Endodermal cell (in vitro differentiated cells): ENCODE results near the gene DHH. TPM values are rescaled to one million over a fixed set of nuclear protein-coding genes. Genes with fewer than 3 reads are reported as not detected.

Experiments used
- DNase-seq: peaks from one replicate; pipeline ENCODE4 v3.0.0-alpha.2; 2017
- H3K27ac ChIP-seq: 2 replicates; pipeline ENCODE4 v1.5.1; 2013; ENCODE audit warnings: mild to moderate bottlenecking, low read depth, low read length, moderate library complexity
- H3K27me3 ChIP-seq: 2 replicates; pipeline ENCODE4 v1.6.1; 2013; ENCODE audit warnings: mild to moderate bottlenecking, low read length, moderate library complexity; ENCODE audit not compliant: insufficient read depth, control insufficient read depth, poor library complexity, severe bottlenecking
- H3K36me3 ChIP-seq: 2 replicates; pipeline ENCODE4 v1.7.0; 2013; ENCODE audit warnings: mild to moderate bottlenecking, low read length, moderate library complexity; ENCODE audit not compliant: control insufficient read depth, insufficient read depth
- H3K4me1 ChIP-seq: one replicate; pipeline ENCODE4 v1.7.0; 2013; ENCODE audit warnings: low read length; ENCODE audit not compliant: control insufficient read depth, insufficient read depth
- H3K4me3 ChIP-seq: 2 replicates; pipeline ENCODE4 v1.5.1; 2013; ENCODE audit warnings: mild to moderate bottlenecking, low read length, moderate library complexity
- H3K9ac ChIP-seq: 2 replicates; pipeline ENCODE4 v1.6.1; 2013; ENCODE audit warnings: mild to moderate bottlenecking, low read length, moderate library complexity; ENCODE audit not compliant: poor library complexity, severe bottlenecking; ENCODE audit errors: extremely low read depth
- H3K9me3 ChIP-seq: 2 replicates; pipeline ENCODE4 v1.6.1; 2013; ENCODE audit warnings: mild to moderate bottlenecking, low read length, moderate library complexity; ENCODE audit not compliant: control insufficient read depth
- H3K27ac Mint-ChIP-seq: 2 replicates; pipeline ENCODE4 v1.8.0; 2020; ENCODE audit warnings: mixed read lengths
- H3K27me3 Mint-ChIP-seq: 2 replicates; pipeline ENCODE4 v1.8.0; 2021; ENCODE audit warnings: mild to moderate bottlenecking, mixed read lengths; ENCODE audit not compliant: insufficient read depth
- H3K36me3 Mint-ChIP-seq: 2 replicates; pipeline ENCODE4 v1.8.0; 2020; ENCODE audit warnings: low read depth, mixed read lengths
- H3K4me1 Mint-ChIP-seq: 2 replicates; pipeline ENCODE4 v1.8.0; 2020; ENCODE audit warnings: mixed read lengths
- H3K4me3 Mint-ChIP-seq: 2 replicates; pipeline ENCODE4 v1.8.0; 2020; ENCODE audit warnings: mild to moderate bottlenecking, moderate library complexity, mixed read lengths
- H3K9me3 Mint-ChIP-seq: 2 replicates; pipeline ENCODE4 v1.8.0; 2020; ENCODE audit warnings: mild to moderate bottlenecking, mixed read lengths
- CTCF ChIP-seq: fragments of 200-600 bp; sonication (generic); conservative IDR thresholded peaks from 2 replicates; pipeline ENCODE4 v1.5.0; 2021; ENCODE audit warnings: antibody characterized with exemption, mild to moderate bottlenecking
- WGBS, 2 experiments: methylation state at CpG; one replicate each; pipeline versions ENCODE4 v1.1.5 to v1.1.7; 2013; ENCODE audit warnings: missing lambda C conversion rate in 2 of 2, mixed read lengths in 1 of 2; ENCODE audit not compliant: insufficient coverage in 1 of 2, insufficient read length in 1 of 2; 5-methylcytosine and 5-hydroxymethylcytosine counted together
- total RNA-seq, 2 donors: library from RNA; stranded (reverse); fragmentation: NEBNext Ultra II Directional in 1 of 2; extraction: Animal tissue kit (Norgen Biotek cat#: 25700) in 1 of 2; gene quantifications; 2 replicates in 1 of 2; 3 replicates in 1 of 2; pipeline ENCODE4 v1.2.1, GENCODE V29; 2021

Gene DHH
- total RNA-seq, 2 donors from 2014 or later, result 0.15 to 0.51 TPM

DNA sequence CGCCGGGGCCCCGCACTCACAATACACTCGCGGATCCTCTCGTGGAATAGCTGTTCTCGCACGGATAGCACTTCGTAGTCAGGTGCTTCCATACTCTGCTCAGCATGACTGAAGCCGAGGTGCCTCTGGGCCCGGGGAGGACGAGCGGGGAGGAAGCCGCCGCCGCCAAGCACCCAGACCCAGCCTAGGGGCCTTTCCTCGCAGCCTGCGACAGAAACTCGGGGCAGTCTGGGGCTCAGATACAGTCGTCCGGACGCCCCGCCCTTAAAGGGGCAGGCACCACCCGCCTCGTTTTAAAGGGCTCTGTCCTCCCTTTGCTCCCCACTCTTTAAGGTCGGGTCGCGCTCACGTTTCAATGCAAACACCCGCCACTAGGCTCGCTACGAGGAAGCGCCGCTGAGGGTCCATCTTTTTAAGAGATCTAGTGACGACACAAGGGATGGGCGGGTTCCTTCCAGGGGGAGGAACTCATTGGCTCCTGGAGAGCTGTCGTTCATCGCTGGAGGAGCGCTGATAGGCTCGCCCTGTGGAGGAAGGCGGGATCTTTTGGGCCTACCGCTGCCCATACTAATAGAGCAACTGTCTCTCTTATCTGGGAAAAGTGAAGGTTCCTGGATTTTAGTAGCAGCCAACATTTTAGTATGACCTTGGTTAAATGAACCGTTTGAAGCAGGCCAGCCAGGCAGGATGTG is 16.0 kb upstream of the DHH start, which contains the start of gene LMBR1L:
Gene LMBR1L, minus strand, starts transcription at position 384 of the 692 bp plus-strand sequence. Its CDS starts 292 bp downstream, at position 92.
- Histone ChIP-seq H3K36me3 (peaks cover 10% of the 10 kb centered on the region), H3K9ac (peak within 1 kb of the TSS; percentile 90), H3K27ac (peak within 1 kb of the TSS; percentile 97), H3K4me3 (peak within 1 kb of the TSS; percentile 93), H3K9me3 (peaks cover 19% of the 10 kb centered on the region), H3K4me1 (peaks cover 3% of the 10 kb centered on the region), H3K27me3 (no peaks in the 10 kb centered on the region)
- H3K36me3 Mint-ChIP-seq, result peaks cover 18% of the 10 kb centered on the region
- H3K27ac Mint-ChIP-seq, result peak within 1 kb of the TSS; percentile 95
- DNase-seq, result peak; percentile 99
- H3K9me3 Mint-ChIP-seq, result peaks cover 26% of the 10 kb centered on the region
- peak within 1 kb of the TSS; percentile 95 for H3K4me3 Mint-ChIP-seq
- peak; percentile 69 for TF ChIP-seq CTCF
- peaks cover 18% of the 10 kb centered on the region for H3K4me1 Mint-ChIP-seq
- 0 to 2% methylated on average over 18 to 43 of the region's 43 CpGs for WGBS, 2 experiments
- peaks cover 2% of the 10 kb centered on the region for H3K27me3 Mint-ChIP-seq

DNA sequence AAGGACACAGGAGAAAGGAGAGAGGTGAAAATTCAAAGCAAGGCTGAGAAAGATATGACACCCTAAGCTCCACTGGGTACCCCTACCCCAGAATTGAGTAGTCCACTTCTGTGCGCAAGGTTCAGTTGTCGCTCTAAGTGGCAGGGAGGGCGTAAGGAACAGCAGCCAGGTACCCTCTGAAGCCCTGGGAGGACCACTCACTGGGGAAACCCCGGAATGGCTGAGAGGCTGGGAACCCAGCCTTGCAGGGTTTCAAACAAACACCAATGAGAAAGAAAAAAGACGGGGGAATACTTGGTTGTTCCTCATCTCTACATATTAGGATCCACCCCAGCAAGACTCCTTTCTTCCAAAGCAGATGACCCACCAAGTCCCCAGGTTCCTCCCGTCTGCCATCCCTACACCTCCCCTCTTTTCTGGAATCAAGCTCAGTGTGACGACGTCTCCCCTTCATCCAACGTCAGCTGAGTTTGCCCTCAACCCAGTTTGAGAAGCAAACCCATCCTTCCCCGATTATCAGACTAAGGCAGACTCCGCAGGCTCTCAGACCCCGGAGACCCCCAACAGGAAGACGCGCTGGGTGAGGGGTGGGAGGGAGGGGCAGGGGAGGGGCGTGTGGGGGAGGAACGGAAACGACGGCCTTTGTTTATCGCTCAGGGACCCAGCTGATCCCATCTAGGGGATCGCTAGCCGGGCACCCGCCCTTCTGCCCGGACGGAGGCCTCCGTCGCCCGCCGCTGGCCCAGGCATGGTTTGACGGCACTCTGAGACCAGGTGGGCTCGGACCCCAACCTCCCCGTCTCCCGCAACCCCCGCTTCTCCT is 15.3 kb upstream of the DHH start:
- peaks cover 18% of the 10 kb centered on the region for H3K4me1 Mint-ChIP-seq
- no peak for TF ChIP-seq CTCF
- Histone ChIP-seq H3K27ac (peak overlapping the region; percentile 97), H3K9ac (peak overlapping the region; percentile 90), H3K4me3 (peak overlapping the region; percentile 93), H3K36me3 (peaks cover 17% of the 10 kb centered on the region), H3K4me1 (peaks cover 3% of the 10 kb centered on the region), H3K9me3 (peaks cover 19% of the 10 kb centered on the region), H3K27me3 (no peaks in the 10 kb centered on the region)
- H3K4me3 Mint-ChIP-seq, result peak overlapping the region; percentile 95
- WGBS, 2 experiments, result 7 to 20% methylated on average over 13 to 32 of the region's 33 CpGs
- peaks cover 26% of the 10 kb centered on the region for H3K9me3 Mint-ChIP-seq
- H3K36me3 Mint-ChIP-seq, result peaks cover 18% of the 10 kb centered on the region
- peak overlapping the region; percentile 95 for H3K27ac Mint-ChIP-seq
- peaks cover 2% of the 10 kb centered on the region for H3K27me3 Mint-ChIP-seq
- DNase-seq, result peak; percentile 83

DNA sequence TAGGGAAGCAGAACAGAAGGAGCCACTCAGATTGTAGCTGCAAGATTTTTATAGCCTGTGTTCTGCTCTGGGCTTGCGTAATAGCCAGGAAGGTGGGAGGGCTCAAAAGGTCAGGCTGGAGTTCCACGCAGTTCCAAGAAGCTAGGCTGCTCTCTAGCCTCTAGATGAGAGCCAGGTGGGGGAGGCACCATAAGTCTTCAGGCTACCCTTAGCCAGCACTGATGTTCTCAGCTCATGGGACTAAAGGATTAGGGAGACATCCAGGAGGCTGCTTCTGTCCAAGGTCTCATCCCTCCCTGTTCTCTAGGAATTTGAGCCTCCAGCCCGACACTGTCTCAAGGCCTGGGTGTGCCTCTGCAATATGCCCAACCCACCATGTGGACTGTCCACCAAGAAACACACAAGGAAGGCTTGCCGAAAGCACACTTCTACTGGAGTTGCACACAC is 14.4 kb upstream of the DHH start:
- TF ChIP-seq CTCF, result no peak
- peaks cover 25% of the 10 kb centered on the region for H3K36me3 Mint-ChIP-seq
- H3K27ac Mint-ChIP-seq, result no peak overlapping the region
- H3K9ac ChIP-seq, result peak overlapping the region; percentile 29
- no peak overlapping the region for H3K27ac ChIP-seq
- DNase-seq, result no peak
- peak overlapping the region; percentile 93 for H3K4me3 ChIP-seq
- H3K9me3 Mint-ChIP-seq, result peaks cover 24% of the 10 kb centered on the region
- peaks cover 2% of the 10 kb centered on the region for H3K27me3 Mint-ChIP-seq
- peaks cover 18% of the 10 kb centered on the region for H3K4me1 Mint-ChIP-seq
- WGBS, 2 experiments, result 93 to 96% methylated on average over 3 to 4 of the region's 4 CpGs
- H3K36me3 ChIP-seq, result peaks cover 23% of the 10 kb centered on the region
- no peaks in the 10 kb centered on the region for H3K27me3 ChIP-seq
- peak overlapping the region; percentile 95 for H3K4me3 Mint-ChIP-seq
- H3K4me1 ChIP-seq, result peaks cover 3% of the 10 kb centered on the region
- peaks cover 19% of the 10 kb centered on the region for H3K9me3 ChIP-seq
